Neural progenitor cell (in vitro differentiated cells): ENCODE results near the gene COL4A3.

Experiments
- CTCF ChIP-seq: fragments of 200-600 bp; sonication (generic); IDR thresholded peaks from 2 replicates; pipeline ENCODE4 v1.5.1; 2017; ENCODE audit warnings: antibody characterized with exemption, mild to moderate bottlenecking
- EZH2 ChIP-seq: fragments of 200-600 bp; sonication (generic); IDR thresholded peaks from 2 replicates; pipeline ENCODE4 v1.6.1; 2017; ENCODE audit warnings: antibody characterized with exemption, mild to moderate bottlenecking, moderate library complexity

GRCh38 chr2:227296671-227297405, 132.4 kb downstream of the COL4A3 start:
- no peak for TF ChIP-seq CTCF
- no peak for TF ChIP-seq EZH2
